SIG-M5 treated with dmso at 0.1 percent for 504 hours (cell line): ENCODE measurements around the gene CWC15.
A peak's percentile ranks its signal among the peaks of the same experiment; 100 is the strongest.
"Not testable (repeated sequence)": the region's sequence is repeated elsewhere in the genome, so short reads cannot be mapped to it uniquely, and the experiment has no call there.

Source experiments
- DNase-seq: peaks from one replicate; lab custom pipeline; 2025; ENCODE audit not compliant: unreplicated experiment; lab: John Stamatoyannopoulos, UW

Gene CWC15

DNA sequence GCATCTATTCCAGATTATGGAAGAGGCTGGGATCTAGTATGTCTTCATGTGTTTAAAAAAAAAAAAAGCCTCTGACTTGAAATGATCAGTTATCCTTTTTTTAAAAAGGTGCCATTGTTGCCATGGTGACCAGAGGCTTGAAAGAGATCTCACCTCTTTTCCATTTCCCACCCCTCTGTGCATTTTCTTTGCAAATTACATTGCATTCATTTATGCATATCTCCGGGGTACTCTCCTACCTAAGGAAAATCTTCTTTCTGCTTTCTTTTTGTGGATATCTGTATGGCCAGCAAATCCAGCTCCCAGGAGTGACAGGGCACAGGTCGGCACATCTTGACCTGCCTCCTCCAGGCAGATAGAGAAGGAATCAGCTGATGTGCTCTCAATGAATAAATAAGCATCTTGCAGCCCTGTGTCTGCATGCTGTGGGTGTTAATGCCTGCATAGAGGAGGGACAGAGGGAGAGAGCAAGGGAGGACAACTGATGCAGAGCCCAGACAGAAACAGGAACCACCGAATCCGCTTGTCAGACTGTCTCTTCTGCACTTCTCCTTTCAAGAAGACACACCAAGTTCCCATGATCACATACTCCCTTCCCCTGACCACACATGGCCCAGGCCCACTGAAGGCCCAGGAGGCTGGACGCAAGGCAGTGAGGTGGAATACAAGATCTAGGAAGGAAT is 50.9 kb downstream of the CWC15 start:
- peak; percentile 46 for DNase-seq

DNA sequence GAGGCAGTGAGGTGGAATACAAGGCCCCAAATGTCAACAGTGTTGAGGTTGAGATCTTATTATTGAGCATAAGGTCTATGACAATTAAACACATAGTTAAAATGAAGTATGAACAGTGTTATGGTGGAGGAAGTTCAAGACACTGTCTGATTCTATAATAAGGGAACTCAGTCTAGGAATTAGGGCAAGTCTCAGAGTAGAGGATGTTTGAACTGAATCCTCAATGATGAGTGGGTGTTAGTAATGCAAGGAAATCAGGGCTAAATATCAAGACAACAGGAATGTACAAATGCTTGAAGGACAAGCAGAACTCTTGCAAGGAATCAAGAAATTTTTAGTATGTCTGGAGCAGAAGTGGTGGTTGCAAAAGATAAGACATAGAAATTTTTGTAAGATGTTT is 53.0 kb downstream of the CWC15 start:
- DNase-seq = no peak

GRCh38 chr11:94913718-94914394 is 59.5 kb downstream of the CWC15 start:
- DNase-seq = not testable (repeated sequence)

DNA sequence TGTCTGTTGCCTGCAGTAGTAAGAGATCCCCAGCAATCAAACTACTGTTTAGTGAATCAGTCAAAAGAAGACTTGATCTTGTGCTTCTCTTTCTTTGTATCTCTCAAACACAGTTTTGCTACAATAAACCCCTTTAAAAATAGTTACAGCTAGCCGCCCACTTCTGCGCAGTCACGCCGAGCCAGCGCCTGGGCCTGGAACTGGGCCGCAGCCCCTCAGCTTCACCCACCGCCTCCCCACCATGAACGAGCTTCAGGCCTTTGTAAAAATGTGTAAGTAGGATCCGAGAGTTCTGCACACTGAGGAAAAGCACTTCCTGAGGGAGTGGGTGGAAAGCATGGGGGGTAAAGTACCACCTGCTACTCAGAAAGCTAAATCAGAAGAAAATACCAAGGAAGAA is 60.5 kb downstream of the CWC15 start:
- no peak for DNase-seq
